Neural crest cell (in vitro differentiated cells): Measurements from ENCODE around the gene TEX54. TPM values are rescaled to one million over a fixed set of nuclear protein-coding genes. Genes with fewer than 3 reads are reported as not detected.

Experiments
- DNase-seq: peaks from one replicate; pipeline ENCODE4 v3.0.0; 2021; ENCODE audit warnings: low read depth, mixed read lengths, low spot score
- H3K27ac Mint-ChIP-seq: one replicate; pipeline ENCODE4 v1.8.0; 2021; ENCODE audit warnings: mild to moderate bottlenecking, mixed read lengths; ENCODE audit not compliant: unreplicated experiment
- H3K27me3 Mint-ChIP-seq: 2 replicates; pipeline ENCODE4 v1.8.0; 2021; ENCODE audit warnings: low read depth, mild to moderate bottlenecking, mixed read lengths
- H3K36me3 Mint-ChIP-seq: 2 replicates; pipeline ENCODE4 v1.8.0; 2021; ENCODE audit warnings: low read depth, mild to moderate bottlenecking, mixed read lengths
- H3K4me1 Mint-ChIP-seq: 2 replicates; pipeline ENCODE4 v1.8.0; 2021; ENCODE audit warnings: mixed read lengths
- H3K4me3 Mint-ChIP-seq: one replicate; pipeline ENCODE4 v1.8.0; 2021; ENCODE audit warnings: mild to moderate bottlenecking, mixed read lengths
- H3K9me3 Mint-ChIP-seq: 2 replicates; pipeline ENCODE4 v1.8.0; 2021; ENCODE audit warnings: mixed read lengths
- long read RNA-seq: library from polyadenylated mRNA; unstranded; transcript quantifications from one replicate; pipeline ENCODE4 v2.0.0, GENCODE V29; 2020
- total RNA-seq: library from RNA; stranded (reverse); gene quantifications from 2 replicates; pipeline ENCODE4 v1.2.1, GENCODE V29; 2021
- TF ChIP-seq, protein P1 (sequence below): fragments of 200-600 bp; sonication (generic); conservative IDR thresholded peaks from 2 replicates; pipeline ENCODE4 v1.5.0; 2021; ENCODE audit warnings: antibody characterized with exemption, mild to moderate bottlenecking

Gene TEX54
- total RNA-seq = not detected in 2 replicates
- long read RNA-seq = 0 reads

DNA sequence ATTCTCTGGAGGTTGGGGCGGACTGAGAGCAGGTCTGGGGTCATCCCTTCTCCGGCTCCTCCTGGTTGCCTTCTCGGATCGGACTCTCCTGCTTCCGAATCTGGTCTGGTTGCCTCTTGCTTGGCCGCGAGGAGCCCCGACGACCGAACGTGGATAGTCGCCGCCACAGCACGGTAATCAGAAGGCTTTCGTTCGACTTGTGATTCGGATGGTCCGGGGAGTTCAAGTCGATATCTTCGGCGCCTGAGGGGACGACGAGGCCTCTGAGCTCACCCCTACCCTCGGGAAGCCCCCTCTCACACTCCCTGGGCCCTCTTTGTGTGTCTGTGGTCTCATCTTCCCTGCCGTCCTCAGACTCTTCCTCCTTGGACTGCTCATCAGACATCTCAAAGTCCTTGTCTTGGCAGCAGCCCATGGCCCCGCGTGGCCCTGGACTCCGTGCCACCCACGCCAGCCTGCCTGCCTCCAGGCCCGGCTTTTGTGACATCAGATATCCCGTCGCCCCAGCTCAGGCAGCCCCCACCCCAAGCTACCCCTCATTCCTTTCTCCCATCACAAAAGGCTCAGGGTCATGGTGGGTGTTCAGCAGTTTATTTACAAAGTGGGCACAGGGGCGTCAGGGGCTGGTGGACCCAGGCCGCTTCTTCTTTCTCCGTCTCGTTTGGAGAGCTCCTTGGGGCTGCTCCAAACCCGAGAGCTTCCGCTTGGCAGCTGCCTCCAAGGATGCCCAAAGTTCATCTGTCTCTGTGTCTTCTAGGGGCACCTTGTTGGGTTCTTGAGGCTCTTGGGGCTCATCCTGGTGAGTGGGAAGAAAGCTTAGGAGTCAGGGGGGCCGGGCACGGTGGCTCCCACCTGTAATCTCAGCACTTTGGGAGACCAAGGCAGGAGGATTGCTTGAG lies at the start of gene TEX54:
TEX54 (minus strand) TSS at position 506 of the 899 bp plus-strand sequence.
- no peak for DNase-seq
- H3K36me3 Mint-ChIP-seq = no peaks in the 10 kb centered on the region
- TF ChIP-seq, protein P1, sequence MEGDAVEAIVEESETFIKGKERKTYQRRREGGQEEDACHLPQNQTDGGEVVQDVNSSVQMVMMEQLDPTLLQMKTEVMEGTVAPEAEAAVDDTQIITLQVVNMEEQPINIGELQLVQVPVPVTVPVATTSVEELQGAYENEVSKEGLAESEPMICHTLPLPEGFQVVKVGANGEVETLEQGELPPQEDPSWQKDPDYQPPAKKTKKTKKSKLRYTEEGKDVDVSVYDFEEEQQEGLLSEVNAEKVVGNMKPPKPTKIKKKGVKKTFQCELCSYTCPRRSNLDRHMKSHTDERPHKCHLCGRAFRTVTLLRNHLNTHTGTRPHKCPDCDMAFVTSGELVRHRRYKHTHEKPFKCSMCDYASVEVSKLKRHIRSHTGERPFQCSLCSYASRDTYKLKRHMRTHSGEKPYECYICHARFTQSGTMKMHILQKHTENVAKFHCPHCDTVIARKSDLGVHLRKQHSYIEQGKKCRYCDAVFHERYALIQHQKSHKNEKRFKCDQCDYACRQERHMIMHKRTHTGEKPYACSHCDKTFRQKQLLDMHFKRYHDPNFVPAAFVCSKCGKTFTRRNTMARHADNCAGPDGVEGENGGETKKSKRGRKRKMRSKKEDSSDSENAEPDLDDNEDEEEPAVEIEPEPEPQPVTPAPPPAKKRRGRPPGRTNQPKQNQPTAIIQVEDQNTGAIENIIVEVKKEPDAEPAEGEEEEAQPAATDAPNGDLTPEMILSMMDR = no peak
- H3K4me1 Mint-ChIP-seq = peaks cover 24% of the 10 kb centered on the region
- H3K9me3 Mint-ChIP-seq = no peaks in the 10 kb centered on the region
- no peaks in the 10 kb centered on the region for H3K27me3 Mint-ChIP-seq
- H3K4me3 Mint-ChIP-seq = peak within 1 kb of the TSS; percentile 99
- peak within 1 kb of the TSS; percentile 100 for H3K27ac Mint-ChIP-seq

DNA sequence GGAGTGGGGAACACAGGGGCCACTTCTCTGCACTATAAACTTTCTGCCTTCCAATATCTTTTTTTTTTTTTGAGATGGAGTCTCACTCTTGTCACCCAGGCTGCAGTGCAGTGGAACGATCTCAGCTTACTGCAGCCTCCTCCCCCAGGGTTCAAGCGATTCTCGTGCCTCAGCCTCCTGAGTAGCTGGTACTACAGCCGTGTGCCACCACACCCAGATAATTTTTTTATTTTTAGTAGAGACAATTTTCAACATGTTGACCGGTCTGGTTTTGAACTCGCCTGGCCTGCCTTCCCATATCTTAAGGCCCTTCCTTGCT lies 49.7 kb upstream of the TEX54 start:
- H3K9me3 Mint-ChIP-seq = no peaks in the 10 kb centered on the region
- no peak for DNase-seq
- H3K36me3 Mint-ChIP-seq = peaks cover 50% of the 10 kb centered on the region
- peaks cover 12% of the 10 kb centered on the region for H3K27me3 Mint-ChIP-seq
- TF ChIP-seq, protein P1 = no peak
- H3K27ac Mint-ChIP-seq = peak overlapping the region; percentile 100
- H3K4me1 Mint-ChIP-seq = peaks cover 69% of the 10 kb centered on the region
- peak overlapping the region; percentile 100 for H3K4me3 Mint-ChIP-seq

DNA sequence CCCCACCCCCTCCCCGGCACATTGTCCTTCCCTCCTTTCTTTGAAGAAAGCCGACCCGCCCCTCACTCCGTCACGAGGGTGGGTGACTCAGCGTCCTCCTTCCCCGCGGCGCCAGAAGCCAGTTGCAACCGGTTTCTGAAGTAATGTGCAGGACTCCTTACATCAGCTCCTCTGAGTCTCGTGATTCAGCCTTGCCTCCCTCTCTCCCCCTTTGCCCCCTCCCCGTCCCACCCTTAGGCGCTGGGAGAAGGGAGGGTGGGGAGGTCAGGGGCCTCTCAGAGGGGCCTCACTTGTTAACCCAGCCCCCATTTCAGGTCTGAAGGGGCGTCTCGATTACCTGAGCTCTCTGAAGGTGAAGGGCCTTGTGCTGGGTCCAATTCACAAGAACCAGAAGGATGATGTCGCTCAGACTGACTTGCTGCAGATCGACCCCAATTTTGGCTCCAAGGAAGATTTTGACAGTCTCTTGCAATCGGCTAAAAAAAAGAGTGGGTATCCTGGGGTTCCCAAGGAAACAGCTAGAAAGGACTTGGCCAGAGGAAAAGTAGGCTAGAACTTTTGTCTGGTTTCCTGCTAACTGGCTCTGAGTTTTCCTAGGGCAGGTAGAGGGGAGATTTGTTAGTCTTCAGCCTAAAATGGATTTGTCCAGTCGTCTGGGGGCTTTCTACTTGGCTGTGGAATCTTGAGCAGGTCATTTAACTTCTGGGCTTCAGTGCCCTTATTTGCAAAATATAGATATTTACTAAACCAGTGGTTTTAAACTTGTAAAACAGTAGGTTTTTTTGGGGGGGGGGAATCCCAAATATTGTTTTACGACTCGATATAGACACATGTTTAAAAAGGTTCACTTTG lies 49.2 kb upstream of the TEX54 start:
- peaks cover 50% of the 10 kb centered on the region for H3K36me3 Mint-ChIP-seq
- H3K27me3 Mint-ChIP-seq = peaks cover 12% of the 10 kb centered on the region

DNA sequence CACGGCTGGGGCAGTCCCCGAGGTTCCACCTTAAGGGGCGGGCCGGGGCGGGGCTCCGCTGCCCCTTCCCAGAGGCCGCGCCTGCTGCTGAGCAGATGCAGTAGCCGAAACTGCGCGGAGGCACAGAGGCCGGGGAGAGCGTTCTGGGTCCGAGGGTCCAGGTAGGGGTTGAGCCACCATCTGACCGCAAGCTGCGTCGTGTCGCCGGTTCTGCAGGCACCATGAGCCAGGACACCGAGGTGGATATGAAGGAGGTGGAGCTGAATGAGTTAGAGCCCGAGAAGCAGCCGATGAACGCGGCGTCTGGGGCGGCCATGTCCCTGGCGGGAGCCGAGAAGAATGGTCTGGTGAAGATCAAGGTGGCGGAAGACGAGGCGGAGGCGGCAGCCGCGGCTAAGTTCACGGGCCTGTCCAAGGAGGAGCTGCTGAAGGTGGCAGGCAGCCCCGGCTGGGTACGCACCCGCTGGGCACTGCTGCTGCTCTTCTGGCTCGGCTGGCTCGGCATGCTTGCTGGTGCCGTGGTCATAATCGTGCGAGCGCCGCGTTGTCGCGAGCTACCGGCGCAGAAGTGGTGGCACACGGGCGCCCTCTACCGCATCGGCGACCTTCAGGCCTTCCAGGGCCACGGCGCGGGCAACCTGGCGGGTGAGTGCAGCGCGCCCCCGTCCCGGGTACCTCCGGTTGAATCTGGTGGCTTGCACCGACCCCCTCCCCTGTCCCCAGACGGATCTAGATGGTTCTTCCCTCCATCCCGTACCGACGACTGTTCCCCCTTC lies 48.4 kb upstream of the TEX54 start, which contains the start of gene SLC3A2:
SLC3A2 (plus strand) TSS at position 94 of the 776 bp plus-strand sequence; CDS start at position 222, 128 bp downstream.
- Mint-ChIP-seq H3K27ac (peak within 1 kb of the TSS; percentile 100), H3K9me3 (no peaks in the 10 kb centered on the region), H3K27me3 (peaks cover 12% of the 10 kb centered on the region), H3K4me3 (peak within 1 kb of the TSS; percentile 100), H3K36me3 (peaks cover 49% of the 10 kb centered on the region), H3K4me1 (peaks cover 68% of the 10 kb centered on the region)
- DNase-seq = peak; percentile 77
- TF ChIP-seq, protein P1 = peak; percentile 74

More for the DNA sequence above, 49.2 kb upstream of the TEX54 start:
- peak overlapping the region; percentile 100 for H3K4me3 Mint-ChIP-seq
- TF ChIP-seq, protein P1 = no peak
- H3K4me1 Mint-ChIP-seq = peaks cover 68% of the 10 kb centered on the region
- H3K27ac Mint-ChIP-seq = peak overlapping the region; percentile 100
- DNase-seq = peak; percentile 76
- H3K9me3 Mint-ChIP-seq = no peaks in the 10 kb centered on the region
